Astrocyte of the spinal cord (primary cell): ENCODE measurements around the gene IMMT.

Experiments used
- DNase-seq: peaks from one replicate; pipeline ENCODE4 v3.0.0; 2011; ENCODE audit warnings: low read depth, low spot score
- H3K4me3 ChIP-seq: 2 replicates; pipeline ENCODE4 v1.5.1; 2011; ENCODE audit warnings: low read depth, mild to moderate bottlenecking, low read length, moderate library complexity
- CTCF ChIP-seq: IDR thresholded peaks from 2 replicates; pipeline ENCODE4 v1.5.1; 2012; ENCODE audit warnings: low read depth, mild to moderate bottlenecking, low read length, inconsistent platforms
- in situ Hi-C: cut with HindIII; loops from 2 replicates; pipeline ENCODE4 v1.10.0; 2017; ENCODE audit warnings: low sequenced_read_pairs

IMMT gene

GRCh38 chr2:86226636-86227520, 31.6 kb upstream of the IMMT start:
- no peak for TF ChIP-seq CTCF
- in situ Hi-C loops = no loop called here
- no peak for DNase-seq
- H3K4me3 ChIP-seq = no peak overlapping the region

GRCh38 chr2:86226070-86226469, 30.8 kb upstream of the IMMT start:
- DNase-seq = no peak
- TF ChIP-seq CTCF = no peak
- in situ Hi-C loops = no loop called here
- H3K4me3 ChIP-seq = no peak overlapping the region

- in situ Hi-C loops = no loop called here
- no peak for TF ChIP-seq CTCF
- no peak overlapping the region for H3K4me3 ChIP-seq
- no peak for DNase-seq
Measured at GRCh38 chr2:86225581-86225980, 30.3 kb upstream of the IMMT start.

GRCh38 chr2:86224645-86225355, 29.5 kb upstream of the IMMT start:
- no peak for TF ChIP-seq CTCF
- in situ Hi-C loops = no loop called here
- no peak for DNase-seq
- no peak overlapping the region for H3K4me3 ChIP-seq

- no peak for DNase-seq
- in situ Hi-C loops = no loop called here
- H3K4me3 ChIP-seq = no peak overlapping the region
- no peak for TF ChIP-seq CTCF
Measured at GRCh38 chr2:86223927-86224560, 28.8 kb upstream of the IMMT start.

GRCh38 chr2:86223140-86223926, 28.1 kb upstream of the IMMT start:
- peak; percentile 53 for DNase-seq
- TF ChIP-seq CTCF = no peak
- H3K4me3 ChIP-seq = no peak overlapping the region
- in situ Hi-C loops = no loop called here
